ENCODE data around the gene NPFF.
"Not testable (repeated sequence)": the region's sequence is repeated elsewhere in the genome, so short reads cannot be mapped to it uniquely, and the experiment has no call there.

The NPFF gene

GRCh38 chr12:53496752-53497032 is 10.6 kb downstream of the NPFF start:
- no peak for DNase-seq

- peak in 15 of 51 donors; percentile 9 to 52 (median 21) for DNase-seq
Measured at GRCh38 chr12:53495903-53496751, 11.2 kb downstream of the NPFF start.

DNA sequence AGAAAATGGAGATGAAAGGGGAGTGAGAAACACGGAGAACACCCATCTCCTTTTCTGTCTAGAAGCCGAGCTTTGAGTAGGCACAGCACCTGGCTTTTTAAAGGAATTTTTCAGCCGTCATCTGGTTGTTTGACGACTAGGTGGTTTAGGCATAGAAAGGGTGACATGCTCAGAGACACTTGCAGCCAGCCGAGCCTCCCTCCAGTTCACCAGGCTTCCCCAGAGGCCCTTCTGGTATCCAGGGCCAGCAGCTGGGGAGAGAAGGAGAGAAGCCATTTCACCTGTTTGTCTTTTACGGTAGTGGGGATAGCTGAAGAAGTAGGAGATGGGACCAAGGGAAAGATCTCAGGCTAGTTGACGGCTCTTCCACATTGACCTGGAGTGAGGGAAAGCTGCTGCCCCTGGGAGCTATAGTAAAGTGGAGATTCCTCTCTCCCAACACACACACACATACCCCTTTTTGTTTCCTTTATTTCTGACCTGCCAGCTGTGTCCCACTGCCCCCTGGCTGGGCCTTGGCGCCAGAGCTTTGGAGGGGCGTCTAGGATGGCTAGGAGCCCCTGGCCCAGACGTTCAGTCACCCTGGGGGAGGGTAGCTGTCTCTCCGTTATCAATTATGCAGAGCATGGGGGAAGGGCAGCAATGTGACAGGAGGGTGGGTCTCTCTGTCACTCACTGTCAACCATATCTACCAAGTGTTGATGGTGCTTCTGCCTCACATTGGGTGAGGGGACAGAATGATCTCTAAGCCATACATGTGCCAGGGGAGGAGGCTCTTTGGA is 13.5 kb downstream of the NPFF start:
- DNase-seq = peak in 1 of 51 donors; percentile 52

GRCh38 chr12:53492830-53493609 is 14.3 kb downstream of the NPFF start:
- DNase-seq = peak; percentile 66 to 98 (median 94)

- no peak for DNase-seq
Measured at GRCh38 chr12:53492188-53492587, 15.1 kb downstream of the NPFF start.

DNA sequence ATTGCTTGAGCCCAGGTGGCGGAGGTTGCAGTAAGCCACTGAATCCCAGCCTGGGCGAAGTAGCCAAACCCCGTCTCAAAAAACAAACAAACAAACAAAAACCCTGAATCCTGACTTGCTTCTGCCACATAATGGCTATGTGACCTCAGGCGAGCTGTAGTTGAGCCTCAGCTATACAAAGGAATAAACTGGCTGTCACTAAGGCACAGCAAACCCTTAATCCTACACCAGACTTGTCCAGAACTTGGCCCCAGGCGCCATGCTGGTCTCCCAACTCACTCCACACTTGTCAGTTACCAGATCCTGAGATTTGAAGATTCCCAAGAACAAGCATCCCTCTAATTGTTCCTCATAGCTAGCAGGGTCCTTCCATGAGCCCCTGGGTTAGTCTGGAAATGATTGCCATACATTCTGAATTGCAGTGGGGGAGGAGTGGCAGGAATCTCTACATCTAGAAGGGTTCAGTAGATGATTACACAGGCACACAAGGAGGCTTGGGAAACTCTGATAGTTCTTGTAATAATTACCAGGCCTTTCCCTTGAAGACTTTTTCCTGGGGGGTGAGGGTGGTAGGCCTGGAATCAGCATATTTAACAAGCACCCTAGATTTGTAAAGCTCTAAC is 17.9 kb downstream of the NPFF start:
- no peak for DNase-seq

GRCh38 chr12:53486736-53487487 is 20.4 kb downstream of the NPFF start:
- DNase-seq = no peak

- no peak for DNase-seq
Measured at GRCh38 chr12:53485955-53486735, 21.1 kb downstream of the NPFF start.

GRCh38 chr12:53484686-53485575 is 22.4 kb downstream of the NPFF start:
- no peak for DNase-seq

DNA sequence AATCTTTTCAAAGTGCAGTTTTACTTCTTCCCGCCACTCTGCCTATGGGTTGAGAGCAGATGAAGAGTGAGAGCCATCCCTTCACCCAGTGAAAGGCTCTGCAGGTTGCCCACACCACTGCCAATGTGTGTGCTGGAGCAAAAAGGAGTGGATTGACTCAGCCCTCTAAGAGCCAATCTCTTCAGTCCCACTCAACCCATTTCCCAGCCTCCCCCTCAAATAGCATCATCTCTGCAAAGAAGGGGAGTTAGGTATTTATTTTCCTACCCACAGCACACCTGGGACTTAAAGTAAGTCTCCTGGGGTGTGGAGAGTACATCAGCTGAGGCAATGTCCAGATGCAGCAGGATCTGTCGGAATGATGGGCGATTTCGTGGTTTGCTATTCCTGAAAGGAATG is 23.3 kb downstream of the NPFF start:
- DNase-seq = no peak

DNA sequence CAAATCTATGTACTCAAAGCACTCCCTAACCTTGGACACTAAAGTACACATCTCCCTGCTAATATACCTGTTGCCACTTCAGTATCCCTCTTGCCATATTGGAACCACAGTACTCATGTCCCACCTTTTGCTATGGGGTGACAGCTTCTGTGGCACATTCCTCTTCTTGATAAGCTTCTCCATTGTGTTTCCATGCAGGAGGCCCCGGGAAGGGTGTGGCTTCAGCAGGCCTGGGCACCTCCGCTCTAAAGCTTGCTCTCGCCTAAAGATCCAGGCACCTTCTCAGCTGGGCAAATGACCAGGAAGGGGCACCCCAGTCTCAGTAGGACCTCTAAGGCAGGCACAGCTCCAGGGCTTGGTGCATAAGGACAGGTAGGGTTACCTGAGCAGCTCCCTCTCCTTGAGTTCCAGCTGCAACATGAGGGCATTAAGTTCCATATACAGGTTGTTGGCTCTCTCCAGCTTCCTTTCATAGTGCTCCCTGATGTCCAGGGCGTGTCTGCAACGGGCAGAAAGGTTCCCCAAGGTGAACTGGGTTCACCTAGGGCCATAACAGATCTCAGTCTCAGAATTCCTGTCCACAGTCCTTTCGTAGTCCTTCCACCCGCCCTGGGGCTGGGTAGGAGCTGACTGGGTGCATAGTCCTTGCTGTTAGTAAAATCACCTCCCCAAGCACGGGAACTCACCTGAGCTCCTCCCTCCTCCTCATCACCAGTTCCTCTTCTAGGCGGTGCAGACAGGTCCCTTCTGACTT is 23.9 kb downstream of the NPFF start:
- DNase-seq = no peak

DNA sequence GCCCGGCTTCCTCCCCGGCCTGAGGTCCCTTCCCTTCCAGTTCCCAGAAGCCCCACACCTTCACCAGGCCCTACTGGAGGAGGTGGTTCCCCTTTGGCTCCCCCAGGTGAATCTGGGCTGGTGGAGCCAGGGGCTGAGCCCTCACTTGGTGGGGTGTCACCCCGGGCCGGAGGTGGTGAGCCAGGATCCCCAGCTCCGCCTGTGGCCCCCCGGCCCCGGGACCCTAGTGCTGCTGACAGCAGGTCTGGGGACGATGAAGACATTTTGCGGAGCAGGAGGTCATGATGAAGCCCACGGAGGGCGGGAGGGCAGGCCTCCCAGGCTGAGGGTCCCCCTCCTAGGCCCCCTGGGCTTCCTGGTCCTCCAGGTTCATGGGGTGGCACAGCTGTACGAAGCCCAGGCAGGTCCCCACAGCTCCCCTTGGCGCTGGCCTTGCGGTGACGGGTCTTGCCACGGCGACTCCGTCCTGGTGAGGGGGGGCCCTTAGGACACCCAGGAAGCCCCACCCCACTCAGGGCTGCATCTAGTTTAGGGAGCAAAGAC is 24.6 kb downstream of the NPFF start:
- DNase-seq = no peak

DNA sequence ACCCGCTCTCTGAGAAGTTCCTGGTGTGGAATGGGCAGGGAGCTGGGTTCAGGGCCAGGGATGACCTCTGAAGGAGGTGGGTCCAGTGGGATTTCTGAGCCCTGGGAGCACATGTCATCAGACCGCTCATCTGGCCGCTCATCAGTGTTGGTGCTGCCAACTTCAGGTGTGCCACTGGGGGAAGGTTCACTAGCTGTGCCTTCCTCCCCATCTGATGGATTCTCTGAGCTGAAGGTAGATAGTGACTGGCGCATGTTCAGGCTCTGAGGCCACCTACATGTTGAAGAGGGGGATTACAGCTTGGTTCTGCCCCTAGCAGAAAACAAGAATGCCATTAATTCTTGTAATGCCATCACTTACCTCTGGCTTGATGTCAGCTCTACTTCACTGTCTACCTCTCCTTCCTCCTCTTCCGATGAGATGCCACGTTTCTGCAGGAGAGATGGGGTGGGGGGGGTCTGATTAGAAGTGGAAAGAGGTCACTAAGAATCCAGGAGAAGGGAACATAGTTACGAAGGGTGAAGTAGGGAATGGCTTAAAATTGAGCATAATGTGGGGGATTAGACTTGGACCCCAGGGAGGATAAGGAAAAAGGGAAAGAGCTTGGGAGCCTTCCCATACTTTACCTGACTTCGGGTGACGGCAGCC is 25.2 kb downstream of the NPFF start:
- DNase-seq = no peak

- DNase-seq = not testable (repeated sequence)
Measured at GRCh38 chr12:53481458-53481857, 25.8 kb downstream of the NPFF start.

DNA sequence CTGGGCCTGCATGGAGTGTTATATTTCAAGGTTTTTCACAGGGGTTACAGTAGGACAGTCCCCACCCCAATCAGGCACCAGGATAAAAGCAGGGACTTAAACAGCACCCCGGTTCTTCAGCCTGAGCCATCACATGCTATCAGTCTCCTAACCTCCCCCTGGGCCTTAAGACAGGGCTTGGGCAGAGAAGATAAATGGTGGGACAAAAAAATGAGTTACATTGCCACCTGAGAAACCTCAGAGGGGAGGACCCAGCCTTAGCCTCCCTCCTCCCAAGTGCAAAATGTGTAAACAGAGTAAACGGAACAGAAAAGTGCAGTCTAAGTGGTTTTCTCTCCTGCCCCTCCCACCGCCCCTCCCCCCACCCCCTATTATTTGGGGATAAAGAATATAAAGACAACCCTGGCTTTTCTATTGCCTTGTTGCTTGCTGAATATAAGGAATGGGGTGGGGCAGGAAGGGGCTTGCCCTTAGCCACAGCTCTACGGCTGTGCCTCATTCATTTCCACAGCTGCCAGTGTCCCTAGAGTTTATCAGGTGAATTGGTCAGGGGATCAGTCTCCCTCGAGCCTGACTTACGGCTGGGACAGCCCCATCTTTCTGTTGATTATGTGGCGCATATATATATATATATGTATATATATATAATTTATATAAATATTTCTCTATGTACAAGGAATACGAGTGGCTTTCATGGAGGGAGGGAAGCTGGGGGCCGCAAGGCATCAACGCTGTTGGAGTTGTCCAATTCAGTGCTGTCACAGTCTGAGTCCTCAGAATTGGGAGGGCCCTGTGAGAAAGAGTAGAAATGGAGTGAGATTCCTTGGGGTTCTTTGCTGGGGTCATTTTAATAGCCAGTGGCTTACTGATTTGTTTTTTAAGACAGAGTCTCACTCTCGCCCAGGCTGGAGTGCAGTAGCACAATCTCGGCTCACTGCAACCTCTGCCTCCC is 26.5 kb downstream of the NPFF start:
- DNase-seq = no peak

GRCh38 chr12:53479331-53479730 is 28.0 kb downstream of the NPFF start:
- no peak for DNase-seq

Data from hypothalamus (tissue), 51 donors.